Endometrial microvascular endothelial cells (primary cell): Measurements from ENCODE around the gene KRCC1. TPM values are rescaled to one million over a fixed set of nuclear protein-coding genes. Genes with fewer than 3 reads are reported as not detected.
"Not testable (repeated sequence)": the region's sequence is repeated elsewhere in the genome, so short reads cannot be mapped to it uniquely, and the experiment has no call there.

Experiments
- in situ Hi-C: cut with HindIII; loops from 2 replicates; pipeline ENCODE4 v1.10.0; 2017; ENCODE audit warnings: low sequenced_read_pairs, low pct_unique_long_range_greater_than_20kb; ENCODE audit errors: inconsistent ontology term
- total RNA-seq: library from RNA; depleted of rRNA; stranded (reverse); fragments of >200 nt; gene quantifications from one replicate; pipeline ENCODE4 v1.2.3, GENCODE V29; 2015; ENCODE audit errors: inconsistent ontology term

Gene KRCC1
- total RNA-seq, 1 donor from 2014 or later, result 15.5 TPM

- in situ Hi-C loops, result no loop called here
These were observed 2.3 kb downstream of the KRCC1 start for GRCh38 chr2:88053296-88053695.

GRCh38 chr2:88051792-88052191 is 3.8 kb downstream of the KRCC1 start:
- in situ Hi-C loops, result no loop called here

- in situ Hi-C loops, result no loop called here
These were observed 6.0 kb downstream of the KRCC1 start for GRCh38 chr2:88049622-88050021.

- in situ Hi-C loops, result no loop called here
These were observed 7.0 kb downstream of the KRCC1 start for GRCh38 chr2:88048541-88048940.

- in situ Hi-C loops, result not testable (repeated sequence)
These were observed 10.0 kb downstream of the KRCC1 start for GRCh38 chr2:88045561-88045960.

- in situ Hi-C loops, result no loop called here
These were observed 13.1 kb downstream of the KRCC1 start for GRCh38 chr2:88042476-88042875.

- in situ Hi-C loops, result no loop called here
These were observed 17.1 kb downstream of the KRCC1 start for GRCh38 chr2:88038263-88039105.

GRCh38 chr2:88036606-88037005 is 19.0 kb downstream of the KRCC1 start:
- in situ Hi-C loops, result no loop called here

GRCh38 chr2:88036182-88036581 is 19.4 kb downstream of the KRCC1 start:
- in situ Hi-C loops, result no loop called here

GRCh38 chr2:88032070-88032702 is 23.4 kb downstream of the KRCC1 start:
- in situ Hi-C loops, result no loop called here

- in situ Hi-C loops, result no loop called here
These were observed 26.7 kb downstream of the KRCC1 start for GRCh38 chr2:88028931-88029330.

GRCh38 chr2:88027697-88028389 is 27.7 kb downstream of the KRCC1 start:
- in situ Hi-C loops, result no loop called here

- in situ Hi-C loops, result no loop called here
These were observed 31.1 kb downstream of the KRCC1 start for GRCh38 chr2:88024509-88024908.

GRCh38 chr2:88022669-88022921 is 33.0 kb downstream of the KRCC1 start:
- in situ Hi-C loops, result no loop called here

- in situ Hi-C loops, result no loop called here
These were observed 35.6 kb downstream of the KRCC1 start for GRCh38 chr2:88019985-88020384.

GRCh38 chr2:88018909-88019308 is 36.7 kb downstream of the KRCC1 start:
- in situ Hi-C loops, result no loop called here

- in situ Hi-C loops, result not testable (repeated sequence)
These were observed 37.3 kb downstream of the KRCC1 start for GRCh38 chr2:88018077-88018805.

- in situ Hi-C loops, result not testable (repeated sequence)
These were observed 37.9 kb downstream of the KRCC1 start for GRCh38 chr2:88017780-88018038.

- in situ Hi-C loops, result no loop called here
These were observed 38.4 kb downstream of the KRCC1 start for GRCh38 chr2:88016960-88017779.
